GM21515 (cell line): ENCODE results near the gene GPR150.

ENCODE experiments used
- ATAC-seq: cut with Tn5 transposase; IDR thresholded peaks from one replicate; pipeline ENCODE4 v1.9.1; 2021; ENCODE audit not compliant: unreplicated experiment

Gene GPR150

DNA sequence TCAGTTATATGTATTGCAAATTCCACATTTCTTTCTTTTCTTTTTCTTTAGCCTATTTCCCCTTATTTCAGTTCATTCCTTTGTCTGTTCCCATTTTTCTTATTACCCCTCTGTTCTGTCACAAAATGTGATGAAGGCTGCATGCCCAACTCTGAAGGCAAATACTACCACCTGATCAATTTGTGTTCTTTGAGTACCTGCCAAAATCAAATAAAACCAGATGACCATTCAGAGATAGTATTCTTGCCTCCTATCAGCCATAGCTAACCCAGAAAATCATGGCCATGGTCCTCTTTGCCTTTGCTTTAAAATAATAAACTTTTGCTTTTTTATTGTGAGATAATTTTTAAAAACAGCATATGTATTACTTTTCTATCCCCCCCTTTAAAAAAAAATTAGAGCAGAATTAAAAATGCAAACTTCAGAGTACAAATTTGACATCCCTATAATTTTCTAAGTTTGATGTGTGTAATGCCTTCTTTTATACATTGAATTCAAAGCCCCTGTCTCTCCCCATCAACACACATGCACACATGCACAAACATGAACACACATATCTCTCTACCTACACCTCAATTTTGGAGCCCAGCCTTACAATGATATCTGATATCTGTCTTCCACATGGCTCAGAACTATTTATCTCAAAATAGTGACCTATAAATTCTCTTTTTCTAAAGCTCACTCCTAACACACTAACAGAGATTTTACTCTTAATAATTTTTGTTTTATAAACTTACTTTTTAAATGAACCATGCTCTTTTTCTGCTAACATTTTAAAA, 30.1 kb downstream of the GPR150 start:
- ATAC-seq, result no peak

DNA sequence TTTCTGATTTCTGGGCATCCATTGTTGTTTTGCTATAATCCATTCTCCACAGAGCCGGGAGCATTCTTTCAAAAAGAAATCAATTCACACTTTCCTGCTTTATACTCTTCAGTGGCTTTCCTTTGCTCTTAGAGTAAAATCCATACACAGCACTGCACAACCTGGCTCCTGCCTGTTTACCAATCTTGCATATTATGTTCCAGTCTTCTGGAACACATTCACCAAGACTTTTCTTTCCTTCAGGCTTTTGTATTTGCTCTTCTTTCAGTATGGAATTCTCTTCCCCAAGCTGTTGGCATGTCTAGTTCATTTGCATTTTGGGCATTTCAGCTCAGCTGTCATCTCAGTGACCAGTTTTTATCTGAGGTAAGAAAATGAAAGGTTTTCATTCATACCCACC, 33.0 kb downstream of the GPR150 start:
- ATAC-seq, result no peak

DNA sequence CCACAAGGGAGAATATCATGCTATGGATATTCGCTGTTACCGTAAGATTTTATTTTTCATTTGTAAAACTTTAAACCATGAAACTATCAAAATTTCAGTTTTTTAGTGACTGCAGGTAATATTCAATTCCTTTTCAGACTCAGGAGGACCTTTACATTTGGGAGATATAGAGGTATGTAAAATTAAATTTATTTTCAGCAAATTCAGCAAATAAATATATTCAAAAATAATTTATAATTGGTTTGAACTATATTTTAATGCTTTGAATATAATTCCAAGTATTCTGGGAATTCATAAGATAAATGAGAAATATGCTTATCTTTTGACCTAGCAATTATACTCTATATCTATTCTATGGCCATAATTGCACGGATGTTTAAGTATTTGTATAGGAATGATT, 34.3 kb downstream of the GPR150 start:
- no peak for ATAC-seq

DNA sequence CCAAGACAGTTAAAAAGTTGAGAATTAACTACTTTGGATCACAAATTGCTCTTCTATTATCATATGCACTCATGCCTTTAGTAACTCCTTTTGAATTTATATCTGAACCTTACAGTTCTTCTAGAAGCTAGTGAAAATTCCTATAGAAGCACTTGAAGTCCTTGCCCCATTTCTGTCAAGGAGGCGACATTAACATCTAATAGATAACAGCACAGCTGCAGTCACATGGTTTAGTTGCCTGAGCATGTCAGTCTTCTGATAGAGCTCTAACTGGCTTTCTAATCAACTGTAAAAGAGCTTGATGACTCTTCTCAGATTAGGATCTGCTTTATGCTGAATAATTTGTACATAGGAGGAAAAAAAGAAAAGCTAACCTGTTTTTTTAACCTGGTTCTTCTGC, 35.7 kb downstream of the GPR150 start:
- ATAC-seq, result no peak

DNA sequence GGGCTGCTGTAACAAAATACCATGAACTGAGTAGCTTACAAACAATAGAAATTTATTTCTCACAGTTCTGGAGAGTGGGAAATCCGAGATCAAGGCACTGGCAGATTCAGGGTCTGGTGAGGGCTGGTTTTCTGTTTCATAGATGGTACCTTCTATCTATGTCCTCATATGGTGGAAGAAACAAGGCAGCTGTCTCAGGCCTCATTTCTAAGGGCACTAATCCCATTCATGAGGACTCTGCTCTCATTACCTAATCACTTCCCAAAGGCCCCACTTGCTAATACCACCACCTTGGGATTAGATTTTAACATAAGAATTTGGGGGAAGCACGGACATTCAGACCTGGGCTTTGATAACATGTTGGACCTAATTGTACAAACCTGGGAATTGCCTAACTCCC, 40.2 kb downstream of the GPR150 start:
- ATAC-seq, result no peak

DNA sequence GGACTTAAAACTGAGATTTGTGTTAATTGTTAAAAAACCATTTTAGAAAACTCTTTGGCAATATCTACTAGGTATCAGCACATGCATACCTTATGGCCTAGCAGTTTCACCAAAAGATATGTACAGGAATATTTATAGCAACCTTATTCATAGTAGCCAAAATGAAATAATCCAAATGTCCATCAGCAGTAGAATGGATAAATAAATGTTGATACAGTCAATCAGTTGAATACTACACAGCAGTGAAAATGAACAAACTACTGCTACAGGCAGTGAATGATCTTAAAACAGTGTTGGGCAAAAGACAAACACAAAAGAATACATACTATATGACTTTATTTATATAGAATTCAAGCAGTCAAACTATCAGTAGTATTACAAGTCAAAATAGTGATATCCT, 43.1 kb downstream of the GPR150 start:
- ATAC-seq, result no peak

DNA sequence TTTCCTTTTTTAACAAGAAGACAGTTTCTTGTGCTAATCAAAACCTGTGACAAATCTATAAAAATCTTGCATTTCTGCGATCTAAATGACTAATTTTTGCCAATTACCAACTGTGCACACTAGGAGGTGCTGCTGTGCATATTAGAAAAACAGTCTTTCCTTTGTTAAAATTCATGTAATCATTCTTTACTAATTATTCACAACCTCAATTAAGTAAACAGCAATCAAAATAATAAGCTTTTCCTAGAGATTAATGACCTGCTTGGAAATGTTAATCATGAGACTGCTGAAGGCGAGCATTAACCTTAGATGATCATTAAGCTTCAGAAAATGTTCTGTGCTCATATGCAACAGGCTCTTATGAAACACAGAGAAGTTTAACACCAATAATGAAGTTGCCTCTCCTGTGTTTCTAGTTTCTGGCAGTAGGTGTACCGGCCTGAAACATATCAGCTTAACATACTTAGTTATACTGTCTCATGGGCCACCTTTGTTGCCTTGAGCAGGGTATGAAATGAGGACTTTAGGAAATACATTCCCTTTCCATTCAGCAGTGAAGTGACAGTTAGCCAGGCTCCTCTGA, 44.4 kb downstream of the GPR150 start:
- ATAC-seq, result no peak

DNA sequence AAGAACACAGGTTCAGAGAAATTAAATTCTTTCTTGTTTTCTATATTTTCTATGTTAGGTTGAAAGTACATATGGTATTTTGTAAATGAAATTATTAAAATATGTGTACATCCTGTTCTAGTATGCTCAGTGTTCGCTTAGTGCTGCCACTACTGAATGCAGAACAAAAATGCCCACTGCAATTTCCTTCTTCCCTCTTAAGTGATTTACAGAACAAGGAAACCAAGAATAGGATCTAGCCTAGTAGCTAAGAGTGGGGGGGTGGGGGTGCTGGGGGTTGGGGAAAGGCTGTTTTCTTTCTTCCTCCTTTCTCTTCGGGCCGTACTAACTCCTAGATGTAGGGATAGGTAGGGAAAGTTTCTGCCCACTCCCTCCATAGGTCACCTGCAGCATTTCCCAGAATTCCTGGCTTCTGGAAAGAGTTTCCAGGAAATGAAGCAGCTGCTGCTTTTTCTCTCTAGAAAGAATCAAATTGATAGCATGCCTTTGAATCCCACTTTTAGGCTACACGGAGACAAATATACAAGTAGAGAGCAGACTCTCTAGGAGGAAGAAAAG, 47.3 kb downstream of the GPR150 start:
- no peak for ATAC-seq

DNA sequence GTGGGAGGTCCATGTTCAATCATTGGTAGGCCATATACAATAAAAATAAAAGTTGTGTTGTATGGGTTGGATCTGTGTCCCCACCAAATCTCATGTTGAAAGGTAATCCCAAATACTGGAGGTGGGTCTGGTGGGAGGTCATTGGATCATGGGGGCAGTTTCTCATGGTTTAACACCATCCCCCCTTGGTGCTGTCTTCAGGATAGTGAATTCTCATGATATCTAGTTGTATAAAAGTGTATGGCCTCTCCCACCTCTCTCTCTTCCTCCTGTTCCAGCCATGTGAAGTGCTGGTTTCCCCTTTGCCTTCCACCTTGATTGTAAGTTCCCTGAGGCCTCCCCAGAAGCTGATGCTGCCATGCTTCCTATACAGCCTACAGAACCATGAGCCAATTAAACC, 47.8 kb downstream of the GPR150 start:
- no peak for ATAC-seq

DNA sequence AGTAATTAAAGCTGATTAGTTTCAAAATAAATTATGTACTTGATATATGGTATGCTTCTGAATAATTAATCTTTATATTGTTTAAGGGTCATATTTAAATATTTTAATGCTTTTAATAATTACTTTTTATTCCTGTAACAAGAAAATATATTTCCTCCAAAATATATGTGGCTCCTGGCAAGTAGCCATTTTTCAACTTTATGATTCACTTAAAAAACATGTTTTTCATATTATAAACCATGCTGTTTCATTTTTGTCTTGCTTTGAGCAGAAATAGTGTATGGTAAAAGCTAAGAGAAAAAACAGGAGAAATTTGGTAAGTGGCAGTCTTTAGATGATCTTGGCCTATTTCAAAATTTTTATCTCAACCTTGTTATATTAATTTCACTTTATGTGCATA, 48.3 kb downstream of the GPR150 start:
- ATAC-seq, result no peak

DNA sequence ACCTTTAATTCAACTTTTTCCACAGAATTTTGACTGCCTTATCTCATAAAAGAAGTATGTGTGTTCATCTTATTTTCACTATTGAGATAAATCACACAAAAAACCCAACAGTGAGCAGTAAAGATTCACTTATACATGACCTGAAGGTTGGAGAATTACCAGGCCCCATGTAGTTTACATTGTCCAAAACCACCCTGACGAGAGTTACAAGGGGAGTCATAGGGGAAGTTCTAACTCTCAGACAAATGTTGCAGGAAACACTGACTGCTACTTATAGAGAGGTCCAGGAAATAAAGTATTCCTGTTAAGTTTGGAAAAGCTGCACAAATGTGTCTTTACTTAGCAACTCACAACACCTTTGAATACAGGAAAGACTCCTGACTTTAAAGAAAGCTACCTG, 48.8 kb downstream of the GPR150 start:
- ATAC-seq, result no peak

DNA sequence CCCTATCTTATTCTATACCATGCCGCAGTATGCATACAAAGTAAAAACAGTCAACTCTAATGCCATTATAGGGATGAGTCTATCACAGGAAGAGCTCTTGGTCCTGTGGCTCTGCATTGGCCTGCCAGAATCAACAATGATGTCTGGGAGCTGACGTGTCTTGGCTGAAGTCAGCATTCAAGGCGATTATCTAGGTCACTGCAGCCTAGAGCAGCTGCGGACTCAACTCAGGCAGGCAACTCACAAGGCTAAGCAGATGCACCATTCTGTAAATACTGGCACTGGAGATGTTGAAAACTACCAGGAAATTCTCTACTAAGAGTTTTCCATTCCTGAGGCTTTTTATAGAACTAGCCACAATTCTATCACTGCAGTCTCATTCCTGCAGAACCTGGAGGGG, 49.7 kb downstream of the GPR150 start:
- no peak for ATAC-seq

DNA sequence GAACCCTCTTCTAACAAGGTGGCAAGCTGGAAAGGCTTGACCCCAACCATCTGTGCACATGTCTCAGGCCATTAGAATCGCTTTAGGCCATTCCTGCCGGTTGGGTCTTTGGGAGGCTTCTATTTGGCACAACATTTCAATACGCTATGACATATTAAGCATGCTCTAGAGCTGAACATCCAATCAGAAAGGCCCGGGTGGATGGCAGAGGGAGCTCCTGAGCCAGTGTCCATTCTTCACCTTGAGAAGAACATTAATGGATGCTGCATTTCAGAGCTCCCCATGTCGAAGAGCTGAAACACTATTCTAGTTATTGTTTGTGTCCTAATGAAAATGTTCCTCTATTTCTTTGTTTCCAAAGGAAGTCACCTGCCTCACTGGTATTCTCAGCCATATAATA, 50.1 kb downstream of the GPR150 start:
- no peak for ATAC-seq

DNA sequence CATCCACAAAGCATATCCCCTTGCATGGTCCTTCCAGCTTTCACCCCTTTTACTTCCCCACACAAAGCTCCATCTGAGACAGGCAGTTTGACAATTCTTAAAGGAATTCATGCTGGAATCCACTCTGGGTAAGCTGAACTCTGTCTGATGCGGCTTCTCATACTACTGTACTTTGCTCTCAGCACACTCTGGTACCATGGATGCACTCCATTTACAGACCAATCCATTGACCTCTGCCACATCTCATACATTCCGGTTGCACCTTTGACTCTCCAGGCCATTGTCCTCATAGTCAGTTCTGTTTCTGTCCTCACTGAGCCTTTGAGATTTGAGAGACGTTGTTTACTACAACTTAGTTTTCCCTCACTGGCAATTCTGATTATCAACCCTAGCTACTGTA, 50.7 kb downstream of the GPR150 start:
- ATAC-seq, result no peak
